ENCODE measurements around the gene ZAR1L.

- no peak for TF ChIP-seq REST (IDR thresholded peaks at IDR 0.05; ENCODE audit: borderline replicate concordance)
- no peak for TF ChIP-seq MXI1 (conservative IDR thresholded peaks at IDR 0.05; ENCODE audit: poor library complexity, severe bottlenecking)
- no peak for TF ChIP-seq CTCF (IDR thresholded peaks at IDR 0.05; ENCODE audit: poor library complexity, severe bottlenecking)
- no peak for TF ChIP-seq TAF1 (IDR thresholded peaks at IDR 0.05; ENCODE audit: low read depth)
Observed at GRCh38 chr13:32266130-32266529, 49.0 kb downstream of the ZAR1L start.

Measured in neural cell (in vitro differentiated cells).